H9 (cell line): ENCODE results near the gene DDX27. TPM values are rescaled to one million over a fixed set of nuclear protein-coding genes. Genes with fewer than 3 reads are reported as not detected.

ENCODE experiments used
- DNase-seq: peaks from one replicate; pipeline ENCODE4 v3.0.0-alpha.2; 2017
- H2AFZ ChIP-seq: one replicate; pipeline ENCODE4 v1.6.1; 2013; ENCODE audit warnings: mild to moderate bottlenecking, low read length, control low read depth, moderate library complexity
- H2AK5ac ChIP-seq: 2 replicates; pipeline ENCODE4 v1.6.1; 2013; ENCODE audit warnings: low read length, control low read depth, mixed read lengths; ENCODE audit not compliant: insufficient read length
- H2BK120ac ChIP-seq: one replicate; pipeline ENCODE4 v1.6.1; 2013; ENCODE audit warnings: low read depth, mild to moderate bottlenecking, low read length, control low read depth, inconsistent platforms; ENCODE audit not compliant: poor library complexity, severe bottlenecking
- H2BK12ac ChIP-seq: 2 replicates; pipeline ENCODE4 v1.6.1; 2013; ENCODE audit warnings: low read length, control low read depth, mixed read lengths, low read depth; ENCODE audit not compliant: insufficient read length
- H2BK15ac ChIP-seq: 2 replicates; pipeline ENCODE4 v1.6.1; 2013; ENCODE audit warnings: low read depth, low read length, control low read depth
- H2BK20ac ChIP-seq: one replicate; pipeline ENCODE4 v1.6.1; 2013; ENCODE audit warnings: low read depth, mild to moderate bottlenecking, low read length, control low read depth, inconsistent platforms; ENCODE audit not compliant: poor library complexity, severe bottlenecking
- H2BK5ac ChIP-seq: 2 replicates; pipeline ENCODE4 v1.6.1; 2013; ENCODE audit warnings: low read length, control low read depth, mixed read lengths; ENCODE audit not compliant: insufficient read length
- H3K14ac ChIP-seq: 2 replicates; pipeline ENCODE4 v1.6.1; 2013; ENCODE audit warnings: low read length, control low read depth; ENCODE audit not compliant: insufficient read depth
- H3K18ac ChIP-seq: 2 replicates; pipeline ENCODE4 v1.6.1; 2013; ENCODE audit warnings: low read depth, mild to moderate bottlenecking, mixed read lengths, low read length, control low read depth; ENCODE audit not compliant: insufficient read length
- H3K23ac ChIP-seq: 2 replicates; pipeline ENCODE4 v1.6.1; 2013; ENCODE audit warnings: low read length, control low read depth, mixed read lengths, low read depth; ENCODE audit not compliant: insufficient read length
- H3K23me2 ChIP-seq: 2 replicates; pipeline ENCODE4 v1.6.1; 2013; ENCODE audit warnings: low read depth, mild to moderate bottlenecking, mixed read lengths, low read length, control low read depth; ENCODE audit not compliant: insufficient read length, poor library complexity, severe bottlenecking
- H3K27ac ChIP-seq: 2 replicates; pipeline ENCODE4 v1.5.1; 2013; ENCODE audit warnings: low read length, control low read depth, mixed read lengths, low read depth; ENCODE audit not compliant: insufficient read length
- H3K27me3 ChIP-seq: 2 replicates; pipeline ENCODE4 v1.6.1; 2013; ENCODE audit warnings: low read length, control low read depth, inconsistent platforms; ENCODE audit not compliant: insufficient read depth
- H3K4ac ChIP-seq: 2 replicates; pipeline ENCODE4 v1.6.1; 2013; ENCODE audit warnings: low read depth, mild to moderate bottlenecking, control low read depth, inconsistent platforms, low read length, moderate library complexity
- H3K4me1 ChIP-seq: 2 replicates; pipeline ENCODE4 v1.6.1; 2013; ENCODE audit warnings: low read length, control low read depth, inconsistent platforms; ENCODE audit not compliant: insufficient read depth
- H3K4me2 ChIP-seq: 2 replicates; pipeline ENCODE4 v1.6.1; 2013; ENCODE audit warnings: low read length, control low read depth, mixed read lengths; ENCODE audit not compliant: insufficient read length, insufficient read depth
- H3K56ac ChIP-seq: 2 replicates; pipeline ENCODE4 v1.6.1; 2013; ENCODE audit warnings: low read depth, mild to moderate bottlenecking, mixed read lengths, low read length, control low read depth; ENCODE audit not compliant: insufficient read length
- H3K79me1 ChIP-seq: 2 replicates; pipeline ENCODE4 v1.6.1; 2013; ENCODE audit warnings: low read depth, mild to moderate bottlenecking, moderate library complexity, low read length, control low read depth, inconsistent platforms; ENCODE audit not compliant: insufficient read depth, poor library complexity, severe bottlenecking
- H3K79me2 ChIP-seq: 2 replicates; pipeline ENCODE4 v1.6.1; 2013; ENCODE audit warnings: low read length, control low read depth, inconsistent platforms; ENCODE audit not compliant: insufficient read depth
- H3K9ac ChIP-seq: 2 replicates; pipeline ENCODE4 v1.6.1; 2013; ENCODE audit warnings: low read length, control low read depth, mixed read lengths; ENCODE audit not compliant: insufficient read length; ENCODE audit errors: extremely low read depth
- H3K9me3 ChIP-seq: one replicate; pipeline ENCODE4 v1.6.1; 2013; ENCODE audit warnings: low read depth, low read length, inconsistent platforms; ENCODE audit not compliant: control insufficient read depth
- H3T11ph ChIP-seq: one replicate; pipeline ENCODE4 v1.6.1; 2013; ENCODE audit warnings: mild to moderate bottlenecking, low read length, control low read depth, inconsistent platforms
- H4K20me1 ChIP-seq: one replicate; pipeline ENCODE4 v1.6.1; 2013; ENCODE audit not compliant: control insufficient read depth, insufficient read length, insufficient read depth
- H4K5ac ChIP-seq: 2 replicates; pipeline ENCODE4 v1.6.1; 2013; ENCODE audit warnings: low read depth, mild to moderate bottlenecking, mixed read lengths, low read length, control low read depth; ENCODE audit not compliant: insufficient read length
- H4K8ac ChIP-seq: replicated peaks from 2 replicates; pipeline ENCODE4 v1.6.1; 2013; ENCODE audit warnings: low read length, control low read depth, mixed read lengths, low read depth; ENCODE audit not compliant: insufficient read length
- H4K91ac ChIP-seq: 2 replicates; pipeline ENCODE4 v1.6.1; 2013; ENCODE audit warnings: low read depth, mild to moderate bottlenecking, moderate library complexity, mixed read lengths, low read length, control low read depth; ENCODE audit not compliant: insufficient read length
- H3K27ac Mint-ChIP-seq, 3 experiments: 2 replicates in 2 of 3; 3 replicates in 1 of 3; pipeline ENCODE4 v1.8.0; 2020 to 2021; ENCODE audit warnings: mixed read lengths in 3 of 3, mild to moderate bottlenecking in 1 of 3, moderate library complexity in 1 of 3
- H3K27me3 Mint-ChIP-seq: 2 replicates; pipeline ENCODE4 v1.8.0; 2021; ENCODE audit warnings: low read depth, mild to moderate bottlenecking, moderate library complexity, mixed read lengths
- H3K36me3 Mint-ChIP-seq, 3 experiments: 2 replicates in 2 of 3; 3 replicates in 1 of 3; pipeline ENCODE4 v1.8.0; 2020 to 2021; ENCODE audit warnings: low read depth in 3 of 3, mixed read lengths in 3 of 3; ENCODE audit not compliant: insufficient read depth in 1 of 3
- H3K4me1 Mint-ChIP-seq, 2 experiments: 2 replicates each; pipeline ENCODE4 v1.8.0; 2020; ENCODE audit warnings: mixed read lengths in 2 of 2
- H3K4me3 Mint-ChIP-seq, 2 experiments: 2 replicates in 1 of 2; 3 replicates in 1 of 2; pipeline ENCODE4 v1.8.0; 2020 to 2021; ENCODE audit warnings: mild to moderate bottlenecking in 2 of 2, mixed read lengths in 2 of 2, moderate library complexity in 1 of 2
- H3K9me3 Mint-ChIP-seq, 2 experiments: 2 replicates in 1 of 2; 3 replicates in 1 of 2; pipeline ENCODE4 v1.8.0; 2020; ENCODE audit warnings: mild to moderate bottlenecking in 2 of 2, mixed read lengths in 2 of 2, moderate library complexity in 1 of 2
- CTCF ChIP-seq: fragments of 200-600 bp; sonication (generic); conservative IDR thresholded peaks from 3 replicates; pipeline ENCODE4 v1.8.0; 2021; ENCODE audit warnings: antibody characterized with exemption, mild to moderate bottlenecking
- WGBS: extraction: QIAGEN DNeasy Blood & Tissue Kit; methylation state at CpG from one replicate; pipeline ENCODE4 v1.1.7; 2013; ENCODE audit warnings: missing lambda C conversion rate, low lambda C conversion rate, mixed read lengths; ENCODE audit not compliant: insufficient read length; ENCODE audit errors: extremely low coverage; 5-methylcytosine and 5-hydroxymethylcytosine counted together
- total RNA-seq: library from RNA; stranded (reverse); gene quantifications from 2 replicates; pipeline ENCODE4 v1.2.1, GENCODE V29; 2021

The DDX27 gene
- total RNA-seq, 1 experiment from 2014 or later = 46.9 TPM

GRCh38 chr20:49261173-49261572, 42.0 kb downstream of the DDX27 start:
- Mint-ChIP-seq H3K27me3 (no peaks in the 10 kb centered on the region), H3K4me1 (no peaks in the 10 kb centered on the region), H3K4me3 (no peak overlapping the region), H3K9me3 (no peaks in the 10 kb centered on the region), H3K27ac (no peak overlapping the region), H3K36me3 (peaks cover 31 to 88% (median 80%) of the 10 kb centered on the region in 3 experiments)
- no peak overlapping the region for H4K5ac ChIP-seq
- H3K27ac ChIP-seq = no peak overlapping the region
- H4K91ac ChIP-seq = no peak overlapping the region
- WGBS = no CpG with 5 or more reads among the region's 3 CpGs
- no peak for DNase-seq
- no peak overlapping the region for H2BK5ac ChIP-seq
- no peaks in the 10 kb centered on the region for H3K23me2 ChIP-seq
- no peak overlapping the region for H3K23ac ChIP-seq
- no peak overlapping the region for H2BK12ac ChIP-seq
- no peak overlapping the region for H2AK5ac ChIP-seq
- no peak overlapping the region for H2AFZ ChIP-seq
- H3K4ac ChIP-seq = no peak overlapping the region
- no peak overlapping the region for H3K14ac ChIP-seq
- no peak overlapping the region for H2BK120ac ChIP-seq
- no peak overlapping the region for H3K4me2 ChIP-seq
- no peak for TF ChIP-seq CTCF
- H2BK15ac ChIP-seq = no peak overlapping the region
- no peaks in the 10 kb centered on the region for H3K9me3 ChIP-seq
- no peaks in the 10 kb centered on the region for H3K27me3 ChIP-seq
- H2BK20ac ChIP-seq = no peak overlapping the region
- no peaks in the 10 kb centered on the region for H3K79me1 ChIP-seq
- no peak overlapping the region for H4K8ac ChIP-seq
- no peaks in the 10 kb centered on the region for H3K4me1 ChIP-seq
- no peak overlapping the region for H3K56ac ChIP-seq
- H3K79me2 ChIP-seq = no peaks in the 10 kb centered on the region
- no peak overlapping the region for H3T11ph ChIP-seq
- no peak overlapping the region for H3K9ac ChIP-seq
- H3K18ac ChIP-seq = no peak overlapping the region
- no peaks in the 10 kb centered on the region for H4K20me1 ChIP-seq
